Activated T-cell treated with anti-CD3 and anti-CD28 coated beads for 24 hours (primary cell): ENCODE measurements around the gene RNF157.
"Not testable (repeated sequence)": the region's sequence is repeated elsewhere in the genome, so short reads cannot be mapped to it uniquely, and the experiment has no call there.

Source experiments
- DNase-seq: peaks from one replicate; pipeline ENCODE4 v3.0.0-alpha.2; 2020; ENCODE audit warnings: low read depth

The RNF157 gene

DNA sequence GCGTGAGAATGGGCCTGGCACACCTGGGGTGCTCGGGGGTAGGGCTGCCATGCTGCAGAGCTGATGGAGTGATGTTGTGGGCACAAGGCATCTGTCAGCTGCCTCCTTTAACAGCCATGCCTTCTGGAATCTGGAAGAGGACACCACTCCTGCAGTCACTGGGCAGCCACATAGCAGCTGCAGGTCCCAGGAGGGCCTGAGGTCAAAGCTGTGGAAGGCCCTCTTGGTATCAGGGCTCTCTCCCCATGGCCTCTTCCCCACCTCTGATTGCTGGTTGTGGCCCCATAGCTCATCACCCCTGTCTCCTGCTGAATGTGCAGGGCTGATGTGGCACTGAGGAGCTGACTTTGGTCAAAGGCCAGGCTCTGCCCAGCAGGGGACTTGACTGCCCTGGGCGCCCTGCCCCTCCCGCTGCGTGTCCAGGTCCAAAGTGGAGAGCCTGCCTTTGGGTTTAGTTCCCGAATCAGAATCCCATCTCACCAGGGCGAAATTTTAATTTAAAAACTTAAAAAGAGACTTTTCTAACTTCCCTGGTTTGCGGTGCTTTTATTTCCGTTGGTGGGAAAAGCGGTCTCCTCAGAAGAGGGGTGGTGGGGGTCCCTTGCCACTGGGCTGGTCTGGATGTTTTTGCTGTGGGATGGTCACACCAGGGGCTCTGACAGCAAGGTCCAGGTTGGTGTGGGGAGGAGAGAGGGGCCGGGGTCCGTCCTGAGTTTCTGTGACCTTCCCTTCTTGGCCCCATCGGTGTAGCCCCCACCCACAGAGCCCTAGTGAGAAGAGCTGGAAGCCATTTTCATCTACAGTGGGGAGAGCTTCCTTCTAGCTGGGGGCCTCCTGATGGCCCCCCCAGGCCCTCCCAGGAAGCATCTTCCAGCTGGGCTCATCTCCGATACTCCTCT is 30.7 kb upstream of the RNF157 start:
- no peak for DNase-seq

DNA sequence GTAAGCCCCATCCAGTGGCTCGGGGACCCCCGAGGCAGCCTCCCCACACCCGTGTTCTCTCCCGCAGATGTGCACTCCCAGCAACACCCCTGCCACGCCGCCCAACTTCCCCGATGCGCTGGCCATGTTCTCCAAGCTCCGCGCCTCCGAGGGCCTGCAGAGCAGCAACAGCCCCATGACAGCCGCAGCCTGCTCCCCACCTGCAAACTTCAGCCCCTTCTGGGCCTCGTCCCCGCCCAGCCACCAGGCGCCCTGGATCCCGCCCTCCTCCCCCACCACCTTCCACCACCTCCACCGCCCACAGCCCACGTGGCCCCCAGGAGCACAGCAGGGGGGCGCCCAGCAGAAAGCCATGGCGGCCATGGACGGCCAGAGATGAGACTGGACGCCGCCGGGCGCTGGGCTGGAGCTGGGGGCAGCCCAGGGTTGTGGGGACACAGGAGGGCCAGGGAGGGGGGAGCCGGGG is 29.9 kb upstream of the RNF157 start:
- DNase-seq, result no peak

DNA sequence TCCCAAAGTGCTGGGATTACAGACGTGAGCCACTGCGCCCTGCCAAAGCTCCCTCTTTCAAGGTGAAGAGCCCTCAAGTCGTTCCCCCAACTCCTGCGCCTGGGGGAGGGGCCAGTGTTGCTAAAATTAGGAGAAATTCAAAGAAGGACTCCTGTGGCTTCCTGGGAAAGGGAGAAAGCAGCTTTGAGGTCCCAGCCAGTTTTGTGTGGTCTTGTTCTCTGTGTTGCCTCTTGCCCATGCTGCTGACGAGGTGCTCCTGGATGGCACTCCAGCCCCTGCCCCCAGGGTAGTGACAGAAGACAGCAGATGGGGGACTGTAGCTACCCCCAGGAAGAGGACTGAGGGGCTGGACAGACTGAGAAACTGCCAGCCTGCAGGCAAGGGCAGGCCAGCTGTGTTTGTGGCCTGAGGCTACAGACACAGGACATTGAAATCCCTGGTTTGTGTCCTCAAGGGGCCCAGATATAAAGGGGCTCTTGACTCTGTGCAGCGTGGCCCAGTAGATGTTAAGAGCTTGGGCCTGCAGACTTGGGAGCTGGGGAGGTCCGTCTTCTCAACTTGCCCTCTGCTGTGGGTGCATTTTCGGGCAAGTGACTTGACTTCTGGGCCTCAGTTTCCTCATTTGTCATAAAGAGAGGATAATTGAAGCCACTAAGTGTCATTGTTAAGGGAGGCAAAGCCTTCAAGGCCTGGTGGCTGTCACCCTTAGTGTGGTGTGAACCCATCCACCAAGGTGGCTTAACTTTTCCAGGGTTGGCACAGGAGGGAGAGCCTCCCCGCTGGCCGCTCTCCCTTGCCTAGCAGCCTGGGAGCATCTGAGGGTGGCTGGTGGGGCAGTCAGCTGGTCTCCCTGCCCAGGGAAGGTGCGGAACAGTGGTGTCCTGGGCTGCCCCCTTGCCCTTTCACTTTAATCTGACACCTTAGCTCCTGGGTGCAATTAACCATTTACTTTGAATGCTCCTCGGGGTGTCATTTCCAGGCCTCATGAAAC is 29.0 kb upstream of the RNF157 start:
- DNase-seq, result no peak

DNA sequence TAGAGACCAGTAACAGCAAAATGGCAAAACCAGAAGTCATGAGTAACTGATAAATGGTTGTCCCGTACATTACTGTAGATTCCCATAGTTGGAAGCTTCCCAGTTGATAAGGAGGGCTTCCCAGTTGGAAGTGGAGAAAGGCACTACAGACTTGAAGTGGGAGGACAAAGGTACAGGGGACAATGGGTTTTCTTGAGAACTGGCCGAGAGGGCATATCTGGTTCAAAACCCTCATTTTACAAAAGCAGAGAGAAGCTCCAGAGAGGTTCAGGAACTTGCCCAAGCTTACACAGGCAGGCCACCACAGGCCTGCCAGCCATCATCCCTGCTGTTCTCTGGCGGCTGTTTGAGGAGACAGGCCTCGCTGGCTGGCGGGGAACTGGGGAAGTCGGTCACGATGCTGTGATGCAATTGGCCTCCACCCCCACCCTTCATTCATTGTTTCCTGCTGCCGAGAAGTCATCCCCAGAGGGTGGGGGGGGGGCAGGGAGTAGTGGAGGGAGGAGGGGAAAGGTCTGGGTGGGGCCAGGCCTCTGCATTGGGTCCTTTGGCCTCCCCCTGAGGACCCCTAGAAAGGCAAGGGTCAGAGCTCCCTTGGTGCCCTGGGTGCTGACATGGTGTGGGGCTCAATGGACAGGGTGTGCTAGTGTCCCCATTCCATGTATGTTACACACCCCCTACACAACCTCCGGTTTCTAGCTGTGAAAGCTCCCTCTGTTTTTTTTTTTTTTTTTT is 27.9 kb upstream of the RNF157 start:
- DNase-seq, result peak; percentile 75

DNA sequence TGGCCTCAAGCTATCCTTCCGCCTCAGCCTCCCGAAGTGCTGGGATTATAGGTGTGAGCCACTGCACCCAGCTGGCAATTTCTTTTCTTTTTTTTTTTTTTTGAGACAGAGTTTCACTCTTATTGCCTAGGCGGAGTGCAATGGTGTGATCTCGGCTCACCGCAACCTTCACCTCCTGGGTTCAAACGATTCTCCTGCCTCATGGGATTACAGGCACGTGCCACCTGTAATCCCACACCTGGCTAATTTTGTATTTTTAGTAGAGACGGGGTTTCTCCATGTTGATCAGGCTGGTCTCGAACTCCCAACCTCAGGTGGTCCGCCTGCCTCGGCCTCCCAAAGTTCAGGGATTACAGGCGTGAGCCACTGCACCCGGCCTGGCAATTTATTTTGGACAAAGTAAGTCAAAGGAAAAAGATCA is 27.3 kb upstream of the RNF157 start:
- DNase-seq, result not testable (repeated sequence)

DNA sequence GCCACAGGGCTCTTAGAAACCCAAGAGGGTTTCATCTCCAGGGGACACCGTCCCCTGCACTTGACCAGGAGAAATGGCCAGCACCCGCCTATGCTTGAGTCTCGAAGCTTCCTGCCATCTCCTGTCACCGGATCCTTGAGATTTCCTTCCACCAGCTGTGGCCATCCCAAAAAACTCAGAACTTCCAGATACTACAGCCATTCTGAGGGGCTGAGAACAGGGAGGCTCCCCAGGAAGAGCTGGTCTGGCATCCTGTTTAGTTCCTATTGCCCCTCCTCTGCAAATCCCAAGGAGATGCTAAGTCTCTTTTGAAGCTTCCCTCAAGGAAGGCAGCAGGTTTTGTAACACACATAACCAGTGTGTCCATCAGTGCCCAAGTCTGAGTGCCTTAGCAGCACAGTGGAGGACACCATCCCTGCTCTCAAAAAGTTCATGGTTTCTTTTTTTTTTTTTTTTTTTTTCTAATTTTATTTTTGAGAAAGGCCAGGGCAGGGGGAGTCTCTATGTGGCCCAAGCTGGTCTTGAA is 26.8 kb upstream of the RNF157 start:
- DNase-seq, result no peak

DNA sequence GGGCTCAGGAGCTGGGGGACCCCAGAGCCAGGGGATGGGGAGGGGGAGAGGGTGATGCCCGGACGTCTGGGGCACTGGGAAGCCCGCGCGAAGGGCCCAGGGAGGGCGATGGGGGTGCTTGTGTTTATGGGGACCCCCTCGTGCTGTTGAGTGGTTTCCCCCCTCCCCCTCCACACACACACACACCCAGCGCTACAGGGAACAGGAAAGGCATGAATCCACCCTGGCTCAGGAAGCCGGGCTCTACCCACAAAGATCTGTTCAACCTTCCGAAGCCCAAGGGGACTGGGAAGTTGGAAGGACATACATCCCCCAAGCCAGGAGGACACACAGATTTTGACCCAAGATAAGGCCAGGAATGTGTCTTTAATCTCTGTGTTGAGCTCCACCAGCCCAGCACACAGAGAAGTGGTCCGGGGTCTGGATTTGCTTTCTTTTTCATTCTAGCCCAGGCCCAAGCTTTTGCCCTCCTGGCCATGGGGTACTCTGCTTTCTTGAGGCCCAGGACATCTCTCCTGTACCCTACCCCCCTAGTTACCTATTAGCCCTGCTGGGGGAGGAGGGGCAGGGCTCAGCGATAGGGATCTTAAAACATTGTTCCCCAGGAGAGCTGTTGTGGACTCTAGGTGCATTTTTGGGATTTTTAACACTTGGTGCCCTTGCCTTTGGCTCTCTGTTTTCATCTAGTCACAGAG is 26.1 kb upstream of the RNF157 start:
- no peak for DNase-seq

DNA sequence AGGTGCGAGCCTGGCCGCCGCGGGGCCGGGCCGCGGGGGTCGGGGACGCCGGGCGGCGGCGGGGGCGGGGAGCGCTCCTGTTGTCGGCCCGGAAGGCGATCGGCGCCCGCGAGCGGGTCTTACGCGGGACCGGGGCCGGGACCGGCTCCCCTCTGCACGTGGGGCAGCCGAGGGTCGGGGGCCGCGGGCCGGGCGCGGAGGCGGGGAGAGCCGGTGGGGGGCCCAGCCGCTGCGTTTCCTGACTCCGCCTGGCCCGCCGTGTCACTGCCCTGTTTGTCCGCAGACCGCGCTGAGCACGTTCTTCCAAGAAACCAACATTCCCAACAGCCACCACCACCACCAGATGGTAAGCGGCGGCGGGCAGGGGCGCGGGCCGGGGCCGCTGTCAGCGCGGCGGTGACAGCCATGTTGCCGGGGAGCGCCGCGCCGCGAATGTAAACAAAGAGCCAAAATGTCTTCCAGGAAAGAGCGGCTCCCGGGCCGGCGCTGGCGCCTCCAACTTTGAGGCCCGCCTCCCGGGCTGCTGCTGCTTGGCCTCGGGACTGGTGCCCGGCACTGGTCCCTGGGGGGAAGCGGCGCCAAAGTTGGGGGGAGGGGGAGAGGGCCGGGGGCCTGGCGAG is 25.4 kb upstream of the RNF157 start:
- DNase-seq, result no peak

DNA sequence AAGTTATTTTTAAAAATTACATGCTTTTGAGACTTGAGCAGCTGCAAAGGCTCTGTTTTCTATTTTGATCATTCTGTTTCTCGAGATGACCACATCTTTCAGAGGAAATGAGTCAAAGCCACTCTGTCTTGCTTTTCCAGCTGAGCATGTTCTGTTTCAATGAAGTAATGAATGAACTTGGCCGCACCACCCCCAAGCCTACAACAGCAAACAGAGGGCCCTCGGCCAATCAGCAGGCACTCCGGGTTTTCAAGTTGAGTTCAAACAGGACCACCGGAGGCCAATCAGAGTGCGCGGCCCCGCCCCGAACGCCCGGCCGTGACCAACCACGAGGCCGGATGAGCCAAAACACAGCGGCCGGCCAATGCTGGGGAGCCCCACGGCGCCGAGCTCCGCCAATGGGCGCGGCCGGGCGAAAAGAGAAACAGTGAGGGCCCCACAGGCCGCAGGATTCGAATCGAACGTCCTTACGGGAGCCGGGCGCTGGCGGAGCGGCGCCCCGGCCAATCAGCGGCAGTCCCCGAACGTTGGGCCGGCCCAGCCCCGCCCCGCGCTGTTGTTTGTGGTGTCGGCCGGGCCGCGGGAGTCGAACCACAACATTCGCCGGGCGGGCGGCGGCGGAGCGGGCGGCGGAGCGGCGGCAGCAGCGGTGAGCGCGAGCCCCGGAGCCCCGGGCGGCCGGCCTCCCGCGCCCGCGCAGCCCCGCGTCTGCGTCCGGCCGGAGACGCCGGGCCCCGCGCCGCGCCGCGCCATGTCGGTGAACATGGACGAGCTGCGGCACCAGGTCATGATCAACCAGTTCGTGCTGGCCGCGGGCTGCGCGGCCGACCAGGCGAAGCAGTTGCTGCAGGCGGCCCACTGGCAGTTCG is 24.7 kb upstream of the RNF157 start, which contains the start of gene UBALD2:
UBALD2 (plus strand) TSS at position 594 of the 869 bp plus-strand sequence; CDS start at position 752, 158 bp downstream.
- peak; percentile 98 for DNase-seq

DNA sequence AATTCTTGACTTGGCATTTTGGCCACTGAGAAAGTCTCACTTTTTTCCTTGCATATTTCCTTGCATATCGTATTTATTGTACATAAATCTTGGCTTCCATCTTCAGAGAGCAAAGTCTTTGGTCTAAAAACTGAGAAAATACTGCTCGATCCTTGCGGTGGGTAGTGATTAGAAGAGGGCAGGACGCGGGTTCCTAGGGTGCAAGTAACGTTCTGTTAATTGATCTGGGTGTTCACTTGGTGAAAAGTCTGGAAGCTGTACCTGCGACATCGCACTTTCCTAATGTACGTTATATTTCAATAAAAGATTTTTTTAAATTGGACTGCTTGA is 24.1 kb upstream of the RNF157 start:
- no peak for DNase-seq

DNA sequence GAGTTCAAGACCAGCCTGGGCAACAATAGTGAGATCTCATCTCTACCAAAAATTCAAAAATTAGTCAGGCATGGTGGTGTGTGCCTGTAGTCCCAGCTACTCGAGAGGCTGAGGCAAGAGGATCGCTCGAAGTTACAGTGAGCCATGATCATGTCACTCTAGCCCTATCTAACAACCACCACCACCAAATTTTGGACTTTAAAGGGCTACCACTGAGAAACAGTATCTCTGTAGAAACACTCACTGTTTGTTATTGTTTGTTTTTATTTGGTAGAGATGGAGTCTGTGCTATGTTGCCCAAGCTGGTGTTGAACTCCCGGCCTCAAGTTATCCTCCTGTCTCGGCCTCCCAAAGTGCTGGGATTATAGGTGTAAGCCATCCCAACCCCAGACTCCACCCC is 23.6 kb upstream of the RNF157 start:
- no peak for DNase-seq

DNA sequence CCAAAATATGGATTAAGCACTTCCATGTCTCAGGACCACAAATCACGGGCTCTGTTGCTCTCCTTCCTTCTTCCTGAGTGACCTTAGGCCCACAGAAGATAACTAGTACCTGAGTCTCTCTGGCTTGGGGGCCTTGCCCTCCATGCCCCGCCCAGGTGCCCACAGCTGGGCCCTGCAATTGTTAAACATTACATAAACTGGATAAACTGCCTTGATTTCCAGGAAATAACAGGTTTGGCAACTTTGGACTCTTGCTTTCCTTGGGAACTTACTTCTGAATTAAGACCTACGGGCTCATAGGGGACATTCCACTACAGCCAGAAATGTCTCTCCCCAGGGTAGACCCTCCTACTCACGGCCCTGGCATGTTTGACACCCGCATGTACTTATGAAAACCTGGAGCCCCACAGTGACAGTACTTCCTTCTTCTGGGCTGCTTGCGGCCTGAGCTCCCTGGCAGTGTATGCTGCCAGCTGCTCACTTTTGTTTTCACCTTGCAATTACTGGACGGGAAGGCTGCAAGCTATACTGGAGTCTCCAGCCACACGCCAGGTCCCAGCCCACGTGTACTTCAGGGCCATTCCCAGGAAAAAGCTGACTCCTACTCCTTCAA is 22.5 kb upstream of the RNF157 start:
- DNase-seq, result no peak

DNA sequence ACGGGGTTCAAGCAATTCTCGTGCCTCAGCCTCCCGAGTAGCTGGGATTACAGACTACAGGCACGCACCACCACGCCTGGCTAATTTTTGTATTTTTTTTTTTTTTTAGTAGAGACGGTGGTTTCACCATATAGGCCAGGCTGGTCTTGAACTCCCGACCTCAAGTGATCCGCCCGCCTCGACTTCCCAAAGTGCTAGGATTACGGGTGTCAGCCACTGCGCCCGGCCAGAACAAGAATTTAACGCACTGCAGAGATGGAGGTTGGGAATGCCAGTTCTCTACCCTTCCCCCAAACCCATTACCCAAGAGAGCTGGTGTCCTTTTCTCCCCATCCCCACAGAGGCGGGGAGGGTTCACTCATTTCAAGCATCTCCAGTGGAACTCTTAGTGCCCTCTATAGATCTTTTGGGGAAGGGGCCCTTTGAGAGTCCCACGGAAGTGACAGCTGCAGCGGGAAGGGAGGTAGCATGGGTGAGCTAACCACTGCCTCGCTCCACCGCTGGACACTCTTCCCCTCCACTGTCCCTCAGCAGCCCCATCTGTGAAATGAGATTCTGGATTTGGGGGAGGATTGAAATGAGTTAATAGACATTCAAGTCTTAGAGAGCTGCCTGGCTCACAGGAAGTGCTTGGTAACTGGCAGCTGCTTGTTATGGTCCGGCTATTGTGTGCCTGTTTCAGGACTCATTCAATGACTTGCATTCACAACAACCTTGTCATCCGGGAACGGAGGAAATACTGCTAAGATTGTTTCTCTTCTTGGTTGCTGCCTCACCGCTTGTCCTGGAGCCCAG is 21.3 kb upstream of the RNF157 start:
- DNase-seq, result no peak

DNA sequence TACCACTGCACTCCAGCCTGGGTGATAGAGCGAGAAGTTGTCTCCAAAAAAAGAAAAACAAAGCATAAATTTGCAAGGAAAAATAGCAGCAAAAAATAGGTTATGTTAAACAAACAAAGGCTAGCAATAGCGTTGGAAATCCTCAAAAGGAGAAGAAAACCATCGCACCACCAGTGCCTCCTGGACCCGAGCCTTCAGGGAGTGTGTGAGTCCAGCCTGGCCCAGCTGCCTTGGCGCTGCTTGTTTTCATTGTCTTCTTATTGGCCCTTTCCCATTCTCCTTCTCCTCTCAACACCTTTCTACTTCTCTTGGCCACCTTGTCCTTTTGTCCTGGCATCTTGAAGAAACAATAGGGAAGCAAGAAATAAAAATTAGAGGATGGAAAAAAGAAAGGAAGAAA is 20.4 kb upstream of the RNF157 start:
- DNase-seq, result no peak

DNA sequence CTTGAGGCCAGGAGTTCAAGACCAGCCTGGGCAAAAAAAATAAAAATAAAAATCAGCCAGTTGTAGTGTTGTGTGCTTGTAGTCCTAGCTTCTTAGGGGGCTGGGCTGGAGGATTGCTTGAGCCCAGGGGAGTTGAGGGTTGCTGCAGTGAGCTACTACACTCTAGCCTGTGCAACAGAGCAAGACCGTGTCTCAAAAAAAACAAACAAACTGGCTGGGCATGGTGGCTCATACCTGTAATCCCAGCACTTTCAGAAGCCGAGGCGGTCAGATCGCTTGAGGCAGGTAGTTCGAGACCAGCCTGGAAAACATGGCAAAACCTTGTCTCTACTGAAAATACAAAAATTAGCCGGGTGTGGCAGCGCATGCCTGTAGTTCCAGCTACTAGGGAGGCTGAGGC is 19.9 kb upstream of the RNF157 start:
- DNase-seq, result no peak

DNA sequence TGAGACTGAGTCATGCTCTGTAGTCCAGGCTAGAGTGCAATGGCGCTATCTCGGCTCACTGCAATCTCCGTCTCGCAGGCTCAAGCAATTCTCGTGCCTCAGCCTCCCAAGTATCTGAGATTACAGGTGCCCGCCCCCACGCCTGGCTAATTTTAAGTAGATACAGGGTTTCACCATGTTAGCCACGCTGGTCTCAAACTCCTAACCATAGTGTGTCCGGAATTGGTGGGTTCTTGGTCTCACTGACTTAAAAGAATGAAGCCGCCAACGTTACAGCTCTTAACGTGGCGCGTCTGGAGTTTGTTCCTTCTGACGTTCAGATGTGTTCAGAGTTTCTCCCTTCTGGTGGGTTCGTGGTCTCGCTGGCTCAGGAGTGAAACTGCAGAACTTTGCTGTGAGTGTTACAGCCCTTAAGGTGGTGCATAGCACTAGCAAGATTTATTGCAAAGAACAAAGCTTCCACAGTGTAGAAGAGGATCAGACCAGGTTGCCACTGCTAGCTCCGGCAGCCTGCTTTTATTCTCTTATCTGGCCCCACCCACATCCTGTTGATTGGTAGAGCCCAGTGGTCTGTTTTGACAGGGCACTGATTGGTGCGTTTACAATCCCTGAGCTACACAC is 16.2 kb upstream of the RNF157 start:
- not testable (repeated sequence) for DNase-seq

DNA sequence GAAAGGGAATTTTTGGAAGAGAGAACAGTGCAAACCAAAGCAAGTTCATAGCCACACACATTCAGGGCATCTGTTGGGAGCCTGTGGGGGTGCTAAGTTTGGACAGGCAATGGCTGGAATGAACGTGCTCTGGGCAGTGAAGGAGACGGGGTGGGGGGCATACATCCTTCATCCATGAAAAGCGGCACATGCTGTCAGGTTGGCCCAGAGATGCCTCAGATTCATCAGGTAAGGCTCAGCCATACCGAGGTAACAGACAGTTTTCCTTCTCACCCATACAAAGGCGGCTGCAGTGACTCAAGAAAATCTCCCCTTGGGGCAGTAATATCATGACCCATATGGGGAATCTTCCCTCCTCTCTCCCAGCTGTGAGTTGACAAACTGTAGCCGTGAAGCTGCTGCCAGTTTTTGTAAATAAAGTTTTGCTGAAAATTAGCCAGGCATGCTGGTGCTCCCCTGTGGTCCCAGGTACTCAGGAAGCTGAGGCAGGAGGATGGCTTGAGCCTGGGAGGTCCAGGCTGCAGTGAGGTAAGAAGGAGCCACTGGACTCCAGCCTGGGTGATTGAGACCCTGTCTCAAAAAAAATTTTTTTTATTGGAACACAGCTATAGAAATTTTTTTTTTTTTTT is 15.6 kb upstream of the RNF157 start:
- no peak for DNase-seq
